ENCODE results near the gene NDUFV1. TPM values are rescaled to one million over a fixed set of nuclear protein-coding genes. Genes with fewer than 3 reads are reported as not detected.

Gene NDUFV1
- total and polyA plus RNA-seq, 2 donors (not counting 1 experiment from before 2014, with no cell fraction given), result 238 to 315 TPM

GRCh38 chr11:67609316-67609715 is 2.6 kb downstream of the NDUFV1 start:
- Histone ChIP-seq H3K9me3 (ENCODE audit: control extremely low read depth in 1 of 3, control insufficient read depth in 2 of 3, insufficient read depth in 1 of 3, low read length in 2 of 3) (no peaks in the 10 kb centered on the region), H3K4me3 (ENCODE audit: control extremely low read depth in 1 of 5, extremely low read depth in 1 of 5, insufficient read depth in 1 of 5, low read depth in 2 of 5, low read length in 4 of 5) (no peak overlapping the region), H2AFZ (ENCODE audit: insufficient read depth, low read depth, low read length, poor library complexity, severe bottlenecking) (no peak overlapping the region), H3K4me2 (replicated peaks; ENCODE audit: low read depth, low read length, poor library complexity, severe bottlenecking) (no peak overlapping the region), H3K79me2 (ENCODE audit: control insufficient read depth, insufficient read depth, low read length) (peaks cover 26% of the 10 kb centered on the region), H3K27me3 (replicated peaks in 1 of 4; ENCODE audit: control extremely low read depth in 1 of 4, control insufficient read depth in 3 of 4, insufficient read depth in 4 of 4, low read length in 3 of 4) (peaks cover 0 to 14% (median 4%) of the 10 kb centered on the region in 4 experiments), H3K4me1 (ENCODE audit: control insufficient read depth in 2 of 2, insufficient read depth in 2 of 2, low read length in 2 of 2) (peaks cover 24 to 31% of the 10 kb centered on the region in 2 donors), H3K9ac (ENCODE audit: low read length) (no peak overlapping the region), H4K20me1 (ENCODE audit: control insufficient read depth, insufficient read depth, low read length, poor library complexity, severe bottlenecking) (no peaks in the 10 kb centered on the region), H3K36me3 (replicated peaks in 1 of 2; ENCODE audit: control extremely low read depth in 1 of 2, control insufficient read depth in 1 of 2, extremely low read depth in 1 of 2, insufficient read depth in 2 of 2, low read length in 1 of 2) (peaks cover 0 to 45% of the 10 kb centered on the region in 2 experiments), H3K27ac (ENCODE audit: low read length in 2 of 2) (no peak overlapping the region)
- ChIA-PET CTCF (interaction anchor here (1.0 to 3.2 kb wide), 6 partner anchors 10 to 51 kb away, joined by 3 to 15 read pairs (median 7); partner anchors contain the start of gene NUDT8), POLR2A (interaction anchor here (0.6 kb wide), 1 partner anchor 124 kb away, joined by 10 read pairs; no protein-coding TSS in a partner anchor)
- DNase-seq (no peak), ATAC-seq (ENCODE audit: low read depth) (no peak)
- H3K4me1 Mint-ChIP-seq, result peaks cover 35% of the 10 kb centered on the region
- WGBS (ENCODE audit: insufficient coverage), result 95% methylated on average over 5 of the region's 10 CpGs
- TF ChIP-seq CTCF (IDR thresholded peaks at IDR 0.05) (no peak), EZH2 (IDR thresholded peaks at IDR 0.05; ENCODE audit: borderline replicate concordance, insufficient read depth, low read depth, low read length, poor library complexity, severe bottlenecking) (no peak)
- intact Hi-C loops (cut with micrococcal nuclease), result no loop called here
- H3K27me3 Mint-ChIP-seq, result peaks cover 9% of the 10 kb centered on the region
- no peak overlapping the region for H3K4me3 Mint-ChIP-seq
- H3K27ac Mint-ChIP-seq, result no peak overlapping the region
- no peaks in the 10 kb centered on the region for H3K9me3 Mint-ChIP-seq (ENCODE audit: insufficient read depth)

DNA sequence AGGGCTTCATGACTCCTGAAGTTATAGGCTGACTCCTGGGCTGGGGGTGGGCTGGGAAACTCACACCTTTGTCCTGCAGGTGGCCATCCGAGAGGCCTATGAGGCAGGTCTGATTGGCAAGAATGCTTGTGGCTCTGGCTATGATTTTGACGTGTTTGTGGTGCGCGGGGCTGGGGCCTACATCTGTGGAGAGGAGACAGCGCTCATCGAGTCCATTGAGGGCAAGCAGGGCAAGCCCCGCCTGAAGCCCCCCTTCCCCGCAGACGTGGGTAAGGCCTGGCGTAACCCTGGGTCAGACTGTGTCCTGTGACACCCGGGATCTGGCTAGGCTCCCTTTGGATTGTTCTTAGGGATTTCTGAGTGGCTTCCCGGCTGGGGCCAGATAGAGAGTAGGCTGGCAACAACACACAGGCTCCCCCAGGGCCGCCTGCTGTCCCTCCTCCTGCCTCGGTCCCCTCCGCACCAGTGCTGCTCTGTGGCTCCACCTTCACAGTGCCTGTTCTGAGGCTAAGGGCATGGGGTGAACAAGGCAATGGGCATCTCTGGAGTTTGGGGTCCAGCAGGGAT is 3.6 kb downstream of the NDUFV1 start:
- TF ChIP-seq EZH2 (IDR thresholded peaks at IDR 0.05; ENCODE audit: borderline replicate concordance, insufficient read depth, low read depth, low read length, poor library complexity, severe bottlenecking), result no peak
- TF ChIP-seq CTCF (IDR thresholded peaks at IDR 0.05), result no peak
- peaks cover 26% of the 10 kb centered on the region for H3K79me2 ChIP-seq (ENCODE audit: control insufficient read depth, insufficient read depth, low read length)
- ChIA-PET POLR2A (interaction anchor here (0.7 kb wide), 1 partner anchor 27 kb away, joined by 3 read pairs; the partner anchor contains the start of gene GSTP1), CTCF (interaction anchor here (0.7 to 3.2 kb wide), 2 partner anchors 19 to 57 kb away, joined by 3 to 15 read pairs; partner anchors contain the start of gene NUDT8)
- Mint-ChIP-seq H3K27ac (no peak overlapping the region), H3K27me3 (no peaks in the 10 kb centered on the region), H3K4me1 (peaks cover 46% of the 10 kb centered on the region), H3K4me3 (no peak overlapping the region), H3K9me3 (ENCODE audit: insufficient read depth) (no peaks in the 10 kb centered on the region)
- H4K20me1 ChIP-seq (ENCODE audit: control insufficient read depth, insufficient read depth, low read length, poor library complexity, severe bottlenecking), result no peaks in the 10 kb centered on the region
- no peak overlapping the region for H2AFZ ChIP-seq (ENCODE audit: insufficient read depth, low read depth, low read length, poor library complexity, severe bottlenecking)
- DNase-seq (no peak), ATAC-seq (ENCODE audit: low read depth) (no peak)
- H3K27ac ChIP-seq (ENCODE audit: low read length in 2 of 2), result no peak overlapping the region
- H3K4me2 ChIP-seq (replicated peaks; ENCODE audit: low read depth, low read length, poor library complexity, severe bottlenecking), result no peak overlapping the region
- H3K9ac ChIP-seq (ENCODE audit: low read length), result no peak overlapping the region
- intact Hi-C loops (cut with micrococcal nuclease), result loop anchor here (5.0 kb wide), 1 partner anchor 37 kb away; no protein-coding TSS in a partner anchor
- peaks cover 35 to 42% of the 10 kb centered on the region in 2 donors for H3K4me1 ChIP-seq (ENCODE audit: control insufficient read depth in 2 of 2, insufficient read depth in 2 of 2, low read length in 2 of 2)
- H3K4me3 ChIP-seq (ENCODE audit: control extremely low read depth in 1 of 5, extremely low read depth in 1 of 5, insufficient read depth in 1 of 5, low read depth in 2 of 5, low read length in 4 of 5), result no peak overlapping the region
- no peaks in the 10 kb centered on the region for H3K9me3 ChIP-seq (ENCODE audit: control extremely low read depth in 1 of 3, control insufficient read depth in 2 of 3, insufficient read depth in 1 of 3, low read length in 2 of 3)
- H3K27me3 ChIP-seq (replicated peaks in 1 of 4; ENCODE audit: control extremely low read depth in 1 of 4, control insufficient read depth in 3 of 4, insufficient read depth in 4 of 4, low read length in 3 of 4), result peaks cover 0 to 4% (median 0%) of the 10 kb centered on the region in 4 experiments
- H3K36me3 ChIP-seq (replicated peaks in 1 of 2; ENCODE audit: control extremely low read depth in 1 of 2, control insufficient read depth in 1 of 2, extremely low read depth in 1 of 2, insufficient read depth in 2 of 2, low read length in 1 of 2), result peaks cover 0 to 45% of the 10 kb centered on the region in 2 experiments
- 99% methylated on average over 15 of the region's 15 CpGs for WGBS (ENCODE audit: insufficient coverage)
